AG09309 (cell line): ENCODE measurements around the gene MAP3K7CL.
"Not testable (repeated sequence)": the region's sequence is repeated elsewhere in the genome, so short reads cannot be mapped to it uniquely, and the experiment has no call there.

Experiments
- DNase-seq: peaks from one replicate; pipeline ENCODE4 v3.0.0-alpha.2; 2010; ENCODE audit warnings: low read depth
- H3K4me3 ChIP-seq: 2 replicates; pipeline ENCODE4 v1.5.1; 2011; ENCODE audit warnings: mild to moderate bottlenecking, low read depth, low read length, moderate library complexity; ENCODE audit not compliant: control insufficient read depth
- TF ChIP-seq, protein P1 (sequence below): IDR thresholded peaks from 2 replicates; pipeline ENCODE4 v1.5.1; 2011; ENCODE audit warnings: mild to moderate bottlenecking, low read depth, low read length, inconsistent platforms; ENCODE audit not compliant: insufficient read depth, control insufficient read depth; ENCODE audit errors: missing control alignments

MAP3K7CL gene

DNA sequence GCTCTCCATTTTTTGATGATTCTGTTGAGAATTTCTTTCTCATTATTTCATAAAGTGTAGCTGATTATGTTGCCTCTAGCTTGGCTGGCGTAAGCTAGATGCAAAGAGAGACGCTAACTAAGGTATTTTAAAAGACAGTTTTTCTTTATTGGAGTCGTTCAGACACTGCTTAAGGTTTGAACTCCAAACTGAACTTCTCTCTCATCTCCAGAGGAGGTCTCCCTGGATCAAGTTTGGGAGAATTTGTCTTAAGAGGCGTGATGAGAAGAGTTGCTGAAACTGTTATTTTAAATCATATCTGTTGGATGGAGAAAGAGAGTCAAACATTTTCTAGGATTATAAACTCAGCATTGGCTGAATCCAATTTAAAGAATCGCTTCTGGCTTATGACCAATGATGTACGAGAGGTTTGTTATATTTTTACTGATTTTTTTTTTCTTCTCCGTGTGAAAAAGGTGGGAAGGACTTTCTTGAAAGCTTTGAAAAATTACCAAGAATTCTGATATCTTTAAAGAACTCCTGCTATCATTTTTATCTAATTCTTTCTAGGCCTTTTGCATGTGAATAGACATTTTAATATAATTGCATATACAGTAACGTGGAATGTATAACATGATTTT is 34.0 kb downstream of the MAP3K7CL start:
- peak; percentile 60 for DNase-seq
- no peak overlapping the region for H3K4me3 ChIP-seq
- TF ChIP-seq, protein P1, sequence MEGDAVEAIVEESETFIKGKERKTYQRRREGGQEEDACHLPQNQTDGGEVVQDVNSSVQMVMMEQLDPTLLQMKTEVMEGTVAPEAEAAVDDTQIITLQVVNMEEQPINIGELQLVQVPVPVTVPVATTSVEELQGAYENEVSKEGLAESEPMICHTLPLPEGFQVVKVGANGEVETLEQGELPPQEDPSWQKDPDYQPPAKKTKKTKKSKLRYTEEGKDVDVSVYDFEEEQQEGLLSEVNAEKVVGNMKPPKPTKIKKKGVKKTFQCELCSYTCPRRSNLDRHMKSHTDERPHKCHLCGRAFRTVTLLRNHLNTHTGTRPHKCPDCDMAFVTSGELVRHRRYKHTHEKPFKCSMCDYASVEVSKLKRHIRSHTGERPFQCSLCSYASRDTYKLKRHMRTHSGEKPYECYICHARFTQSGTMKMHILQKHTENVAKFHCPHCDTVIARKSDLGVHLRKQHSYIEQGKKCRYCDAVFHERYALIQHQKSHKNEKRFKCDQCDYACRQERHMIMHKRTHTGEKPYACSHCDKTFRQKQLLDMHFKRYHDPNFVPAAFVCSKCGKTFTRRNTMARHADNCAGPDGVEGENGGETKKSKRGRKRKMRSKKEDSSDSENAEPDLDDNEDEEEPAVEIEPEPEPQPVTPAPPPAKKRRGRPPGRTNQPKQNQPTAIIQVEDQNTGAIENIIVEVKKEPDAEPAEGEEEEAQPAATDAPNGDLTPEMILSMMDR: peak; percentile 86

DNA sequence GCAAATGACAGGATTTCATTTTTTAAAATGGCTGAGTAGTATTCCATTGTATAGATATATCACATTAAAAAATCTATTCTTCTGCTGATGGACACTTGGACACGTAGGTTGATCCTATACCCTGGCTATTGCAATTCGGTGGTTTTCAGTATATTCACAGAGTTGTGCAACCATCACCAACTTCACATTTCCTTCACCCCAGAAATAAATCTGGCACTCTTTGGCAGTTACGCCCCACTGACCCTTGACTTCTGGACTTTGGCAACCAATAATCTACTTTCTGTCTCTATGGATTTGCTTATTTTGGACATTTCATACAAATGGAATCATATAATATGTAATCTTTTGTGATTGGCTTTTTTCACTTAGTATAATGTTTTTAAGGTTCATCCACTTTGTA is 35.9 kb downstream of the MAP3K7CL start:
- no peak for DNase-seq
- TF ChIP-seq, protein P1: no peak
- H3K4me3 ChIP-seq: no peak overlapping the region

DNA sequence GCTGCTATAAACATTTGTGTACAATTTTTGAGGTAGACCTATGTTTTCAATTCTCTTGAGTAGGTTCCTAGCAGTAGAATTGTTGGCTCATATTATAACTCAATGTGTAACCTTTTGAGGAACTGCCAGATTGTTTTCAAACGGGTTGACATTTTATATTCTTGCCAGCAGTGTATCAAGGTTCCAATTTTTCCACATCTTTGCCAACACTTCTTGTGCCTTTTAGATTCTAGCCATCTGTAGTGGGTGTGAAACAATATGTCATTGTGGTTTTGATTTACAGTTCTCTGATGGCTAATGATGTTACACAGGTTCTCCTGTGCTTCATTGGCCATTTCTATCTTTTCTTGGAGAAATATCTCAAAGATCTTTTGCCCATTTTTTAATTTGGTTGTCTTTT is 36.4 kb downstream of the MAP3K7CL start:
- no peak for DNase-seq
- TF ChIP-seq, protein P1: no peak
- H3K4me3 ChIP-seq: no peak overlapping the region

DNA sequence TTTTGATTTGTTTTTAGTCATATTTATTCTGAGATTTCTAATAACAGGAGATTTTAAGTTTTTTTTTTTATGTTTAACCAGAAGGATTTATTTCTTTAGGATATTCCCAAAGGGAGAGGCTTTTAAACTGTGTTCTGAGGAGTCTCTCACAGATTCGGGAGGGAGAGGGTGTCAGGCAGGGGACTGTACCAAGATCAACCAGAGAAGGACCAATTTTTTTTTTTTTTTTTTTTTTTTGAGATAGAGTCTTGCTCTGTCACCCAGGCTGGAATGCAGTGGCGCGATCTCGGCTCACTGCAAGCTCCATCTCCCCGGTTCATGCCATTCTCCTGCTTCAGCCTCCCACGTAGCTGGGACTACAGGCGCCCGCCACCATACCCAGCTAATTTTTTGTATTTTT is 37.0 kb downstream of the MAP3K7CL start:
- not testable (repeated sequence) for H3K4me3 ChIP-seq, DNase-seq

DNA sequence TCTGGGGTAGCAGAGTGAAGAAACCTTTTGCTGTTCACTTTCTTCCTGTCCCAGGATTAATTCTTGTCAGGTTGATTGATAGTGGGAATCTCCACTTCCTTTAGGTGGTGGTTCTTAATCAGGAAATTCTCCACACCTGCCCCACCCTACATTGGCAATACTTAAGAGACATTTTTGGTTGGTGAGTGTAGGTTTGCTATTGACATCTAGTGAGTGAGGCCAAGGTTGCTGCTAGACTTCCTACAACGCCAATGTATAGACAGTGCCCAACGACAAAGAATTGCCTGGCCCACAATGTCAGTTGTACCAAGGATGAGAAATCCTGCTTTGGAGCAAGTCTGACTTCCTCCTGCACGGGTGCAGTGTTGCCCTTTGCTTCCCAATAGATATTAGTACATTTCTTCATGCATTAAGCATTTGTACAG is 38.5 kb downstream of the MAP3K7CL start:
- TF ChIP-seq, protein P1: no peak
- DNase-seq: no peak

DNA sequence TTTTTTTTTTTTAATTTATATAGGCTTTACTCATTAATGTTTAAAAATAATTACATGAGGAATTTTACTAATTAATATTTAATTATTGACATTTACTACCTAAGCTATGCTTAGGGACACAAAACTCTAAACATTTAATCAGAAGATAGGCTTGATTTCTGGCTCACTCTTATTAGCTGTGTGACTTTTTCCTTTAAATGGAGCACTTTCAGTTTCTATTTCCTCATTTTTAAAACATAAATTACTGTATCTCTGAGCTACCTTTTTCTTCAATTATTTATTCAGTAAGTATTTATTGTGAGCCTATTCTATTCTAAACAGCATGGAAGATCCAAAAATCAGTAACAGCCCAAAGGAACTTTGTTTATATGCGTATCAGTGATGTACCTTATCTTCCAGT is 40.5 kb downstream of the MAP3K7CL start:
- TF ChIP-seq, protein P1: no peak
- no peak overlapping the region for H3K4me3 ChIP-seq
- DNase-seq: no peak

More for the DNA sequence above, 38.5 kb downstream of the MAP3K7CL start:
- no peak overlapping the region for H3K4me3 ChIP-seq

DNA sequence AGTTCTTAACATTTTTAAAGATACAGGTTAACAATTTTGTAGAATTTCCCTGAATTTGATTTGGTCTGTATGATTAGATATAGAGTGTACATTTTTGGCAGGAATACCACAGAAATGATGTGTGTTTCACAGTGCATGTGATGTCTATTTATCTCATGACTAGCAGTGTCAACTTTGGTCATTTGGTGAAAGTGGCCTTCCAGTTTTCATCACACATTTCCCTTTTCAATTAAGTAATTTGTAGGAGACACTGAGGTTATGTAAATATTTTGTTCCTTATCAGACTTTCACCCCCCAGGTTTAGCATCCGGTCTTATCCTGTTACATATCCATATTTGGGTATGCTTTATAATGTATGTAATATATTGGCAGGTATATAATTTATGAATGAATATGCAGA is 41.8 kb downstream of the MAP3K7CL start:
- no peak overlapping the region for H3K4me3 ChIP-seq
- TF ChIP-seq, protein P1: no peak
- DNase-seq: no peak
